H1 (cell line): ENCODE data around the gene TEX35. TPM values are rescaled to one million over a fixed set of nuclear protein-coding genes. Genes with fewer than 3 reads are reported as not detected.

ENCODE experiments used
- CTCF ChIA-PET: fragments of 300-600 bp; sonication (Branson Sonifier 250); formaldehyde crosslinking; loops from one replicate; lab custom pipeline; 2021; ENCODE audit not compliant: partially characterized antibody; lab: Charles Lee
- POLR2A ChIA-PET: fragments of 300-600 bp; sonication (Branson Sonifier 250); formaldehyde crosslinking; loops from one replicate; lab custom pipeline; 2021; ENCODE audit warnings: inconsistent platforms; ENCODE audit not compliant: partially characterized antibody; lab: Charles Lee
- DNase-seq, 2 experiments: peaks; one replicate each; pipeline versions ENCODE4 v3.0.0 to v3.0.0-alpha.2; 2010 to 2022; ENCODE audit warnings: low spot score in 2 of 2, low read depth in 1 of 2, mixed read lengths in 1 of 2
- FAIRE-seq: peaks from 2 replicates; lab custom pipeline; 2011; peaks lifted over from hg19 to GRCh38; lab: Jason Lieb, UNC
- H2AFZ ChIP-seq: 2 replicates; pipeline ENCODE4 v1.8.1; 2012; ENCODE audit warnings: low read length, inconsistent platforms
- H2AK5ac ChIP-seq: 2 replicates; pipeline ENCODE4 v1.6.1; 2013; ENCODE audit warnings: low read depth, low read length
- H2BK120ac ChIP-seq: replicated peaks from 2 replicates; pipeline ENCODE3; 2013; ENCODE audit warnings: low read depth, low read length, inconsistent platforms
- H2BK12ac ChIP-seq: 2 replicates; pipeline ENCODE4 v1.6.1; 2013; ENCODE audit warnings: low read depth, low read length
- H2BK15ac ChIP-seq: 2 replicates; pipeline ENCODE4 v1.6.1; 2013; ENCODE audit warnings: low read length
- H2BK20ac ChIP-seq: 2 replicates; pipeline ENCODE4 v1.6.1; 2013; ENCODE audit warnings: low read length
- H2BK5ac ChIP-seq: 2 replicates; pipeline ENCODE4 v1.6.1; 2013; ENCODE audit warnings: low read depth, low read length
- H3K14ac ChIP-seq: 2 replicates; pipeline ENCODE4 v1.6.1; 2013; ENCODE audit warnings: inconsistent platforms; ENCODE audit not compliant: insufficient read length
- H3K18ac ChIP-seq: 2 replicates; pipeline ENCODE4 v1.6.1; 2013; ENCODE audit warnings: low read length; ENCODE audit errors: extremely low read depth
- H3K23ac ChIP-seq: 2 replicates; pipeline ENCODE4 v1.6.1; 2013; ENCODE audit warnings: inconsistent platforms; ENCODE audit not compliant: insufficient read length
- H3K23me2 ChIP-seq: 2 replicates; pipeline ENCODE4 v1.6.1; 2013; ENCODE audit warnings: low read depth, low read length
- H3K27ac ChIP-seq: 2 replicates; pipeline ENCODE4 v1.6.1; 2011; ENCODE audit warnings: low read depth, low read length, inconsistent platforms
- H3K27me3 ChIP-seq, 4 experiments: replicated peaks in 1 of 4; 1 replicate in 1 of 4; 2 replicates in 3 of 4; pipeline versions ENCODE4 v1.6.1 to v1.8.1; 2011 to 2013; ENCODE audit warnings: low read length in 3 of 4, mild to moderate bottlenecking in 3 of 4, inconsistent platforms in 2 of 4, mixed read lengths in 2 of 4, moderate library complexity in 1 of 4; ENCODE audit not compliant: control insufficient read depth in 3 of 4, insufficient read depth in 3 of 4; ENCODE audit errors: extremely low read depth in 1 of 4
- H3K36me3 ChIP-seq, 4 experiments: 2 replicates each; pipeline versions ENCODE4 v1.6.1 to v1.8.1; 2011 to 2013; ENCODE audit warnings: mild to moderate bottlenecking in 4 of 4, low read length in 3 of 4, moderate library complexity in 2 of 4, control low read depth in 1 of 4, inconsistent platforms in 1 of 4; ENCODE audit not compliant: insufficient read depth in 4 of 4, control insufficient read depth in 2 of 4
- H3K4ac ChIP-seq: replicated peaks from 2 replicates; pipeline ENCODE3; 2013; ENCODE audit warnings: low read length, low read depth, mixed read lengths, inconsistent platforms; ENCODE audit not compliant: insufficient read length
- H3K4me1 ChIP-seq, 4 experiments: replicated peaks in 1 of 4; 1 replicate in 1 of 4; 2 replicates in 3 of 4; pipeline versions ENCODE4 v1.6.1 to v1.8.1; 2011 to 2013; ENCODE audit warnings: low read length in 3 of 4, inconsistent platforms in 2 of 4, mixed read lengths in 1 of 4; ENCODE audit not compliant: insufficient read depth in 4 of 4, control insufficient read depth in 3 of 4
- H3K4me2 ChIP-seq, 2 experiments: 2 replicates each; pipeline versions ENCODE4 v1.6.1 to v1.8.1; 2011 to 2013; ENCODE audit warnings: low read depth in 2 of 2, low read length in 2 of 2, control low read depth in 1 of 2, inconsistent platforms in 1 of 2, mild to moderate bottlenecking in 1 of 2; ENCODE audit not compliant: insufficient read depth in 1 of 2
- H3K4me3 ChIP-seq, 4 experiments: fragments of 200-600, 300-600 bp in 1 of 4; sonication (generic), shearing (Covaris generic), sonication (Bioruptor Twin) in 1 of 4; 2 replicates each; pipeline versions ENCODE4 v1.5.1 to v1.8.1; 2011 to 2016; ENCODE audit warnings: low read length in 4 of 4, low read depth in 3 of 4, control low read depth in 2 of 4, inconsistent platforms in 2 of 4, mild to moderate bottlenecking in 2 of 4, mixed read lengths in 1 of 4, moderate library complexity in 1 of 4; ENCODE audit not compliant: insufficient read depth in 2 of 4; ENCODE audit errors: extremely low read depth in 1 of 4
- H3K56ac ChIP-seq: replicated peaks from 2 replicates; pipeline ENCODE3; 2013; ENCODE audit warnings: low read depth, mild to moderate bottlenecking, mixed read lengths, low read length, inconsistent platforms; ENCODE audit not compliant: insufficient read length
- H3K79me1 ChIP-seq: 2 replicates; pipeline ENCODE4 v1.6.1; 2013; ENCODE audit warnings: low read depth, low read length, control low read depth
- H3K79me2 ChIP-seq, 2 experiments: 2 replicates each; pipeline versions ENCODE4 v1.6.1 to v1.8.1; 2012 to 2013; ENCODE audit warnings: low read length in 2 of 2, mild to moderate bottlenecking in 2 of 2, inconsistent platforms in 1 of 2; ENCODE audit not compliant: insufficient read depth in 2 of 2, control insufficient read depth in 1 of 2
- H3K9ac ChIP-seq, 4 experiments: replicated peaks in 1 of 4; 1 replicate in 1 of 4; 2 replicates in 3 of 4; pipeline versions ENCODE4 v1.6.1 to v1.8.1; 2011 to 2013; ENCODE audit warnings: low read depth in 3 of 4, low read length in 3 of 4, control low read depth in 2 of 4, mild to moderate bottlenecking in 2 of 4, moderate library complexity in 2 of 4, inconsistent platforms in 1 of 4; ENCODE audit errors: extremely low read depth in 1 of 4
- H3K9me3 ChIP-seq, 2 experiments: 2 replicates each; pipeline versions ENCODE4 v1.6.1 to v1.8.1; 2012 to 2013; ENCODE audit warnings: mild to moderate bottlenecking in 2 of 2, moderate library complexity in 2 of 2, control low read depth in 1 of 2, inconsistent platforms in 1 of 2, low read depth in 1 of 2, low read length in 1 of 2, mixed read lengths in 1 of 2; ENCODE audit not compliant: insufficient read depth in 2 of 2
- H4K20me1 ChIP-seq, 2 experiments: replicated peaks in 1 of 2; 2 replicates each; pipeline versions ENCODE3 to v1.8.1; 2011 to 2013; ENCODE audit warnings: inconsistent platforms in 2 of 2, low read length in 2 of 2, mild to moderate bottlenecking in 1 of 2; ENCODE audit not compliant: insufficient read depth in 2 of 2, control insufficient read depth in 1 of 2
- H4K5ac ChIP-seq: 2 replicates; pipeline ENCODE4 v1.6.1; 2013; ENCODE audit warnings: low read length, low read depth, mixed read lengths, inconsistent platforms; ENCODE audit not compliant: insufficient read length
- H4K8ac ChIP-seq: 2 replicates; pipeline ENCODE4 v1.8.0; 2013; ENCODE audit warnings: mild to moderate bottlenecking, moderate library complexity, low read length, inconsistent platforms; ENCODE audit not compliant: insufficient read depth; ENCODE audit errors: extremely low read depth
- H4K91ac ChIP-seq: replicated peaks from 2 replicates; pipeline ENCODE3; 2013; ENCODE audit warnings: low read length, mixed read lengths, inconsistent platforms; ENCODE audit not compliant: insufficient read length
- RBBP5 ChIP-seq: IDR thresholded peaks from 2 replicates; pipeline ENCODE4 v1.7.1; 2012; ENCODE audit warnings: low read depth, mild to moderate bottlenecking, inconsistent platforms, low read length, moderate library complexity, borderline replicate concordance
- TBP ChIP-seq: IDR thresholded peaks from 2 replicates; pipeline ENCODE4 v1.6.1; 2011; ENCODE audit warnings: low read depth, low read length, improper control_type of control experiment
- WGBS, 2 experiments: shearing (Covaris generic) in 1 of 2; methylation state at CpG; one replicate each; pipeline versions ENCODE4 v1.1.6 to v1.1.7; 2013 to 2015; ENCODE audit warnings: low lambda C conversion rate in 2 of 2, mixed read lengths in 2 of 2, inconsistent platforms in 1 of 2, low coverage in 1 of 2, missing lambda C conversion rate in 1 of 2; ENCODE audit not compliant: insufficient replicate concordance in 2 of 2, insufficient coverage in 1 of 2, insufficient read length in 1 of 2; ENCODE audit errors: extremely low coverage in 1 of 2, missing lambda C conversion rate in 1 of 2; 5-methylcytosine and 5-hydroxymethylcytosine counted together
- polyA plus RNA-seq, 7 experiments: library from polyadenylated mRNA; depleted of rRNA in 3 of 7; stranded (reverse) in 5 of 7; unstranded in 2 of 7; fragments of >200 nt in 5 of 7; fragments of 200-250 nt in 2 of 7; gene quantifications; 1 replicate in 5 of 7; 2 replicates in 1 of 7; 4 replicates in 1 of 7; pipeline versions ENCODE4 v1.2.1 to v1.2.3, GENCODE V29; 2011 to 2013; ENCODE audit warnings: missing spikeins in 2 of 7, mixed read lengths in 2 of 7
- total RNA-seq: library from RNA; stranded (reverse); fragmentation: NEBNext Ultra II Directional; extraction: Animal tissue kit (Norgen Biotek cat#: 25700); gene quantifications from 2 replicates; pipeline ENCODE4 v1.2.1, GENCODE V29; 2021

TEX35 gene
- total and polyA plus RNA-seq, 2 of the 8 experiments (the other 6 are each of a cell fraction or from before 2014, with no cell fraction given) = 0.03 TPM; not detected in 1

- Histone ChIP-seq H3K36me3 (no peaks in the 10 kb centered on the region), H3K27ac (no peak overlapping the region), H3K9ac (no peak overlapping the region), H4K8ac (no peak overlapping the region; the same call in 1 of the 2 replicates), H2BK15ac (no peak overlapping the region), H3K14ac (no peak overlapping the region), H3K4me3 (no peak overlapping the region), H2AK5ac (no peak overlapping the region; the same call in 1 of the 2 replicates), H4K20me1 (no peaks in the 10 kb centered on the region), H2BK12ac (no peak overlapping the region), H3K79me2 (no peaks in the 10 kb centered on the region), H3K18ac (no peak overlapping the region), H3K27me3 (no peaks in the 10 kb centered on the region), H2AFZ (no peak overlapping the region), H3K4ac (no peak overlapping the region), H4K91ac (no peak overlapping the region), H2BK20ac (no peak overlapping the region), H2BK5ac (no peak overlapping the region), H3K23ac (no peak overlapping the region), H3K4me1 (peaks cover 0 to 2% (median under 1%) of the 10 kb centered on the region in 4 experiments; a peak in 1 of 7 replicates), H3K56ac (no peak overlapping the region), H3K9me3 (no peaks in the 10 kb centered on the region)
- no peak for DNase-seq
- ChIA-PET CTCF (interaction anchor here (0.7 to 16.8 kb wide), 15 partner anchors 9 to 476 kb away, joined by 3 to 238 read pairs (median 4); partner anchors contain the start of gene TEX35), POLR2A (no interaction called here)
- FAIRE-seq = no peak
- WGBS, 2 experiments = 88% methylated on average over 10 of the region's 10 CpGs; no CpG with 5 or more reads in 1 of the 2 experiments
- no peak for TF ChIP-seq TBP
- TF ChIP-seq RBBP5 = no peak
- TF ChIP-seq, all 59 proteins: peak for 0
- Histone ChIP-seq H3K79me1 (no peaks in the 10 kb centered on the region), H3K23me2 (no peaks in the 10 kb centered on the region), H3K4me2 (no peak overlapping the region), H2BK120ac (no peak overlapping the region), H4K5ac (no peak overlapping the region)
These were observed 15.5 kb downstream of the TEX35 start for GRCh38 chr1:178528228-178528952.
